ENCODE measurements around the gene CARMIL1. TPM values are rescaled to one million over a fixed set of nuclear protein-coding genes. Genes with fewer than 3 reads are reported as not detected.

The CARMIL1 gene
- total RNA-seq, 1 donor from 2014 or later = 37.6 TPM

GRCh38 chr6:25578538-25578937 is 299.4 kb downstream of the CARMIL1 start:
- intact Hi-C loops (cut with DNase I) = no loop called here
- H3K9me3 ChIP-seq = no peaks in the 10 kb centered on the region
- no peak for DNase-seq
- no peak overlapping the region for H3K4me3 ChIP-seq
- no peaks in the 10 kb centered on the region for H3K27me3 ChIP-seq
- no peak for ATAC-seq
- H3K4me1 ChIP-seq = no peaks in the 10 kb centered on the region
- H3K27ac ChIP-seq = no peak overlapping the region
- peaks cover 17% of the 10 kb centered on the region for H3K36me3 ChIP-seq
- no peak for TF ChIP-seq CTCF (IDR thresholded peaks at IDR 0.05)

GRCh38 chr6:25579391-25579883 is 300.3 kb downstream of the CARMIL1 start:
- ATAC-seq (no peak), DNase-seq (no peak)
- H3K9me3 ChIP-seq = no peaks in the 10 kb centered on the region
- no peak overlapping the region for H3K27ac ChIP-seq
- TF ChIP-seq CTCF (IDR thresholded peaks at IDR 0.05) = no peak
- no peaks in the 10 kb centered on the region for H3K4me1 ChIP-seq
- peaks cover 17% of the 10 kb centered on the region for H3K36me3 ChIP-seq
- H3K27me3 ChIP-seq = no peaks in the 10 kb centered on the region
- no peak overlapping the region for H3K4me3 ChIP-seq
- intact Hi-C loops (cut with DNase I) = no loop called here

GRCh38 chr6:25579902-25580495 is 300.8 kb downstream of the CARMIL1 start:
- peaks cover 17% of the 10 kb centered on the region for H3K36me3 ChIP-seq
- H3K4me3 ChIP-seq = no peak overlapping the region
- no peaks in the 10 kb centered on the region for H3K27me3 ChIP-seq
- DNase-seq (no peak), ATAC-seq (no peak)
- TF ChIP-seq CTCF (IDR thresholded peaks at IDR 0.05) = no peak
- intact Hi-C loops (cut with DNase I) = no loop called here
- H3K9me3 ChIP-seq = no peaks in the 10 kb centered on the region
- no peak overlapping the region for H3K27ac ChIP-seq
- no peaks in the 10 kb centered on the region for H3K4me1 ChIP-seq

- ATAC-seq (no peak), DNase-seq (no peak)
- H3K9me3 ChIP-seq = no peaks in the 10 kb centered on the region
- no peaks in the 10 kb centered on the region for H3K27me3 ChIP-seq
- intact Hi-C loops (cut with DNase I) = no loop called here
- no peak overlapping the region for H3K27ac ChIP-seq
- H3K36me3 ChIP-seq = peaks cover 17% of the 10 kb centered on the region
- TF ChIP-seq CTCF (IDR thresholded peaks at IDR 0.05) = no peak
- no peak overlapping the region for H3K4me3 ChIP-seq
- H3K4me1 ChIP-seq = no peaks in the 10 kb centered on the region
Measured at GRCh38 chr6:25582101-25582500, 302.9 kb downstream of the CARMIL1 start.

- Histone ChIP-seq H3K9me3 (no peaks in the 10 kb centered on the region), H3K4me3 (no peak overlapping the region), H3K36me3 (peaks cover 18% of the 10 kb centered on the region), H3K4me1 (no peaks in the 10 kb centered on the region), H3K27ac (no peak overlapping the region), H3K27me3 (no peaks in the 10 kb centered on the region)
- peak; percentile 57 for ATAC-seq
- no peak for TF ChIP-seq CTCF (IDR thresholded peaks at IDR 0.05)
- DNase-seq = no peak
- intact Hi-C loops (cut with DNase I) = no loop called here
Measured at GRCh38 chr6:25583099-25583498, 303.9 kb downstream of the CARMIL1 start.

- no peak for DNase-seq
- TF ChIP-seq CTCF (IDR thresholded peaks at IDR 0.05) = no peak
- intact Hi-C loops (cut with DNase I) = no loop called here
- H3K27me3 ChIP-seq = no peaks in the 10 kb centered on the region
- ATAC-seq = no peak
- H3K4me3 ChIP-seq = no peak overlapping the region
- H3K9me3 ChIP-seq = no peaks in the 10 kb centered on the region
- H3K36me3 ChIP-seq = peaks cover 26% of the 10 kb centered on the region
- no peak overlapping the region for H3K27ac ChIP-seq
- no peaks in the 10 kb centered on the region for H3K4me1 ChIP-seq
Measured at GRCh38 chr6:25583906-25584305, 304.7 kb downstream of the CARMIL1 start.

Measured in upper lobe of right lung (tissue), 1 donor.